Measurements from ENCODE around the gene VKORC1L1. TPM values are rescaled to one million over a fixed set of nuclear protein-coding genes. Genes with fewer than 3 reads are reported as not detected.

Gene VKORC1L1
- total and polyA plus RNA-seq, 2 of the 8 experiments (the other 6 are each of a cell fraction or from before 2014, with no cell fraction given), result 12.7 to 45.3 TPM

DNA sequence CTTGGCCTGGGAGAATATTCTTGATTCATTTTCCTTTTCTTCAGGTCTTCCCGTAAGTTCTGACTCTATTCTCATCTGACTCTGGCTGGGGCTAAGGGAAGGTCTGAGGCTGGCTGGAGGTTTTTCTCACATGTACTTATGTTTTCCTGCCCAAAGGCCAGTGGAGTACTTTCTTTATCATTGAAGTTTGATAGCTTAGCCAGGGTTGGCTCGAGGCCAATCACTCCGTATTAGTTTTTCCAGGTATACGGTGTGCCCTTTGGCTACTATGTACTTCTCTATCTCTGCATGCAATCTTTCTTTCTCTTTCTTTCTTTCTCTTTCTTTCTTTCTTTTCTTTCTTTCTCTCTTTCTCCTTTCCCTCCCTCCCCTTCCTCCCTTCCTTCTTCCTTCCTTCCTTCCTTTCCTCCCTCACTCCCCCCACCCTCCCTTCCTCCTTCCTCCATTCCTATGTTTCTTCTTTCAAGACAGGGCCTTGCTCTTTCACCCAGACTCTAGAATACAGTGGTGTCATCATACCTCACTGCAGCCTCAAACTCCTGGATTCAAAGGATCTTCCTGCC lies 26.8 kb upstream of the VKORC1L1 start:
- H2BK20ac ChIP-seq (ENCODE audit: low read length), result no peak overlapping the region
- no peaks in the 10 kb centered on the region for H3K36me3 ChIP-seq (ENCODE audit: control insufficient read depth in 2 of 4, insufficient read depth in 4 of 4, low read length in 3 of 4)
- H2BK15ac ChIP-seq (ENCODE audit: low read length), result no peak overlapping the region
- H3K79me1 ChIP-seq (ENCODE audit: low read depth, low read length), result no peaks in the 10 kb centered on the region
- no peaks in the 10 kb centered on the region for H4K20me1 ChIP-seq (replicated peaks in 1 of 2; ENCODE audit: control insufficient read depth in 1 of 2, insufficient read depth in 2 of 2, low read length in 2 of 2)
- DNase-seq (ENCODE audit: low read depth in 1 of 2, low spot score in 2 of 2) (no peak), FAIRE-seq (no peak)
- H2AFZ ChIP-seq (ENCODE audit: low read length), result no peak overlapping the region
- no peak overlapping the region for H3K4me3 ChIP-seq (ENCODE audit: extremely low read depth in 1 of 4, insufficient read depth in 2 of 4, low read depth in 3 of 4, low read length in 4 of 4)
- H3K4me1 ChIP-seq (replicated peaks in 1 of 4; ENCODE audit: control insufficient read depth in 3 of 4, insufficient read depth in 4 of 4, low read length in 3 of 4), result no peaks in the 10 kb centered on the region
- H2BK5ac ChIP-seq (ENCODE audit: low read depth, low read length), result no peak overlapping the region
- H3K4ac ChIP-seq (replicated peaks; ENCODE audit: insufficient read length, low read depth, low read length), result no peak overlapping the region
- no peak overlapping the region for H3K56ac ChIP-seq (replicated peaks; ENCODE audit: insufficient read length, low read depth, low read length)
- WGBS, 2 experiments (ENCODE audit: extremely low coverage in 1 of 2, insufficient coverage in 1 of 2, insufficient read length in 1 of 2, insufficient replicate concordance in 2 of 2, low coverage in 1 of 2, low lambda C conversion rate in 2 of 2, missing lambda C conversion rate in 1 of 2), result 94% methylated on average over 4 of the region's 4 CpGs; no CpG with 5 or more reads in 1 of the 2 experiments
- H3K27ac ChIP-seq (ENCODE audit: low read depth, low read length), result no peak overlapping the region
- no peaks in the 10 kb centered on the region for H3K79me2 ChIP-seq (ENCODE audit: control insufficient read depth in 1 of 2, insufficient read depth in 2 of 2, low read length in 2 of 2)
- ChIA-PET CTCF (ENCODE audit: partially characterized antibody) (no interaction called here), POLR2A (ENCODE audit: partially characterized antibody) (no interaction called here)
- H3K23ac ChIP-seq (ENCODE audit: insufficient read length), result no peak overlapping the region
- H3K23me2 ChIP-seq (ENCODE audit: low read depth, low read length), result no peaks in the 10 kb centered on the region; the same call in 1 of the 2 replicates
- H2BK12ac ChIP-seq (ENCODE audit: low read depth, low read length), result no peak overlapping the region
- H4K8ac ChIP-seq (ENCODE audit: extremely low read depth, insufficient read depth, low read length), result no peak overlapping the region
- no peak for TF ChIP-seq CREB1 (IDR thresholded peaks at IDR 0.05)
- no peak for TF ChIP-seq POLR2AphosphoS5 (IDR thresholded peaks at IDR 0.05; ENCODE audit: low read depth, low read length)
- no peak for TF ChIP-seq BACH1 (IDR thresholded peaks at IDR 0.05; ENCODE audit: low read length)
- no peak for TF ChIP-seq EP300 (IDR thresholded peaks at IDR 0.05; ENCODE audit: borderline replicate concordance in 1 of 2, low read depth in 2 of 2, low read length in 2 of 2)
- TF ChIP-seq, protein P1, sequence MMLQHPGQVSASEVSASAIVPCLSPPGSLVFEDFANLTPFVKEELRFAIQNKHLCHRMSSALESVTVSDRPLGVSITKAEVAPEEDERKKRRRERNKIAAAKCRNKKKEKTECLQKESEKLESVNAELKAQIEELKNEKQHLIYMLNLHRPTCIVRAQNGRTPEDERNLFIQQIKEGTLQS (IDR thresholded peaks at IDR 0.05; ENCODE audit: insufficient read depth, low read depth, low read length), result no peak
- TF ChIP-seq SP1 (IDR thresholded peaks at IDR 0.05; ENCODE audit: low read depth, low read length), result no peak
- TF ChIP-seq PHF8 (conservative IDR thresholded peaks at IDR 0.05; ENCODE audit: low read depth, low read length), result no peak
- no peak for TF ChIP-seq ASH2L (IDR thresholded peaks at IDR 0.05; ENCODE audit: low read length)
- no peak for TF ChIP-seq E2F6 (IDR thresholded peaks at IDR 0.05)
- no peak for TF ChIP-seq CBX8 (IDR thresholded peaks at IDR 0.05; ENCODE audit: borderline replicate concordance, low read depth, low read length)
- no peak for TF ChIP-seq RAD21 (IDR thresholded peaks at IDR 0.05 in 1 of 2, conservative IDR thresholded peaks at IDR 0.05 in 1 of 2; ENCODE audit: low read depth in 2 of 2, low read length in 2 of 2)
- no peak for TF ChIP-seq NANOG (IDR thresholded peaks at IDR 0.05; ENCODE audit: insufficient read depth, low read depth, low read length, poor library complexity, severe bottlenecking)
- H3K18ac ChIP-seq (ENCODE audit: extremely low read depth, low read length), result no peak overlapping the region
- H4K91ac ChIP-seq (replicated peaks; ENCODE audit: insufficient read length, low read length), result no peak overlapping the region
- H3K9me3 ChIP-seq (ENCODE audit: insufficient read depth in 2 of 2, low read depth in 1 of 2, low read length in 1 of 2), result no peaks in the 10 kb centered on the region
- H4K5ac ChIP-seq (ENCODE audit: insufficient read length, low read depth, low read length), result no peak overlapping the region
- H3K27me3 ChIP-seq (replicated peaks in 1 of 4; ENCODE audit: control insufficient read depth in 3 of 4, extremely low read depth in 1 of 4, insufficient read depth in 3 of 4, low read length in 3 of 4), result no peaks in the 10 kb centered on the region
- no peak overlapping the region for H2BK120ac ChIP-seq (replicated peaks; ENCODE audit: low read depth, low read length)
- no peak overlapping the region for H3K14ac ChIP-seq (ENCODE audit: insufficient read length)
- H2AK5ac ChIP-seq (ENCODE audit: low read depth, low read length), result no peak overlapping the region
- H3K9ac ChIP-seq (replicated peaks in 1 of 4; ENCODE audit: extremely low read depth in 1 of 4, low read depth in 3 of 4, low read length in 3 of 4), result no peak overlapping the region
- no peak overlapping the region for H3K4me2 ChIP-seq (ENCODE audit: insufficient read depth in 1 of 2, low read depth in 2 of 2, low read length in 2 of 2)
